BJ (cell line): ENCODE measurements around the gene STK4. TPM values are rescaled to one million over a fixed set of nuclear protein-coding genes. Genes with fewer than 3 reads are reported as not detected.

Source experiments
- CTCF ChIA-PET: fragments of 350-600 bp; formaldehyde crosslinking; extraction: SDS; loops from one replicate; lab custom pipeline; 2021; ENCODE audit warnings: antibody characterized with exemption, inconsistent platforms; lab: Yijun Ruan, JAX
- POLR2A ChIA-PET: fragments of 300-600 bp; sonication (Branson Sonifier 250); formaldehyde crosslinking; extraction: SDS; loops from one replicate; lab custom pipeline; 2021; ENCODE audit warnings: antibody characterized with exemption; lab: Charles Lee
- DNase-seq: peaks from one replicate; pipeline ENCODE4 v3.0.0-alpha.2; 2011; ENCODE audit warnings: low read depth
- H3K27me3 ChIP-seq: 2 replicates; pipeline ENCODE4 v1.6.0; 2011; ENCODE audit warnings: low read length; ENCODE audit not compliant: control insufficient read depth, insufficient read depth
- H3K36me3 ChIP-seq: 2 replicates; pipeline ENCODE4 v1.5.1; 2011; ENCODE audit warnings: low read length; ENCODE audit not compliant: control insufficient read depth, insufficient read depth
- H3K4me3 ChIP-seq: 2 replicates; pipeline ENCODE4 v1.5.1; 2011; ENCODE audit warnings: low read depth, mild to moderate bottlenecking, control low read depth, low read length
- CTCF ChIP-seq: IDR thresholded peaks from 2 replicates; pipeline ENCODE4 v1.5.1; 2011; ENCODE audit warnings: low read depth, mild to moderate bottlenecking, control low read depth, inconsistent platforms, low read length, moderate library complexity; ENCODE audit not compliant: insufficient read depth
- polyA plus RNA-seq: library from polyadenylated mRNA; depleted of rRNA; stranded (reverse); fragments of >200 nt; gene quantifications from 2 replicates; pipeline ENCODE4 v1.2.3, GENCODE V29; 2011

Gene STK4
- polyA plus RNA-seq, 1 experiment = 12.4 TPM

GRCh38 chr20:44990425-44990824 is 24.1 kb downstream of the STK4 start:
- no peak for TF ChIP-seq CTCF
- Histone ChIP-seq H3K27me3 (no peaks in the 10 kb centered on the region), H3K4me3 (peak overlapping the region; percentile 16; the same call in 1 of the 2 replicates), H3K36me3 (no peaks in the 10 kb centered on the region)
- DNase-seq = no peak
- CTCF ChIA-PET = interaction anchor here (1.2 to 2.1 kb wide), 4 partner anchors 21 to 300 kb away, joined by 3 to 7 read pairs (median 6); no protein-coding TSS in a partner anchor
- POLR2A ChIA-PET = no interaction called here

DNA sequence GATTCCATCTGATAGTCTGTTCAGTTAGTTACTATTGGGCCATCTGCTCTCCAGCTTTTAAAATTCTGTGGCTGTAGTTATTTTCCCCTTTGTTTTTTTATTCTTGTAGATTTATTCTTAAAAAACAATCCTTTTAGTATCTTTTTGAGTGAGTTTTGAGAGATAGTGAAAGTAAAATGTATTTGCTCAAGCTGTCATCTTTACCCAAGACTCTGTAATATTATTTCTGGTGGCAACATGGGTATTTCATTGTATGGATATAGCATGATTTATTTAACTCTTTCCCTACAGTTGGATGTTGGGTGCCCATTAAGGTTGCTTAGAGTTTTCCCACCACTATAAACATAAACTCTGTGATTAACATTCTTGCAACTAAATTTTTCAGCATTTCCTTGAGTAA is 24.6 kb downstream of the STK4 start:
- CTCF ChIA-PET = interaction anchor here (1.3 to 2.1 kb wide), 3 partner anchors 20 to 299 kb away, joined by 6 to 7 read pairs (median 6); no protein-coding TSS in a partner anchor
- no peaks in the 10 kb centered on the region for H3K27me3 ChIP-seq
- DNase-seq = no peak
- POLR2A ChIA-PET = no interaction called here
- H3K36me3 ChIP-seq = peaks cover 2% of the 10 kb centered on the region; the same call in 1 of the 2 replicates
- TF ChIP-seq CTCF = no peak
- peak overlapping the region; percentile 16 for H3K4me3 ChIP-seq

DNA sequence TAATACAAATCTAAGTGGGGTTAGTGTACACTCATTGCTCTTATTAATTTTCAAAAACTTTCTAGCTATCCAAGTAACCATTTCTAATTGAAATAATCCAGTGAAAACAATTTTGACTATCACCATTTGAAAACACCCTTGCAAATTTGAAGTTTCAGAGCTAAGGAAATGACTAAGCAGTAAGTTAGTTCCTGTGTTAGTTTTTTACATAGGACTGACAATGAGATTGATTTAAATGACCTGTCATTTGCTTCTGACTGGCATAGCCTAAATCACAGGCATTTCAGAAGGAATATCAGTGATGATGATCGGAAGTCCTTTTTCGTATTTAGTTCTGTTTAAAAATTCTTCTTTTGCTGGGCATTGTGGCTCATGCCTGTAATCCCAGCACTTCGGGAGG is 27.0 kb downstream of the STK4 start:
- Histone ChIP-seq H3K36me3 (peaks cover 8% of the 10 kb centered on the region; the same call in 1 of the 2 replicates), H3K27me3 (no peaks in the 10 kb centered on the region), H3K4me3 (no peak overlapping the region)
- DNase-seq = no peak
- TF ChIP-seq CTCF = no peak
- CTCF ChIA-PET = interaction anchor here (1.2 to 1.8 kb wide), 2 partner anchors 15 to 301 kb away, joined by 5 to 7 read pairs; no protein-coding TSS in a partner anchor
- POLR2A ChIA-PET = no interaction called here

DNA sequence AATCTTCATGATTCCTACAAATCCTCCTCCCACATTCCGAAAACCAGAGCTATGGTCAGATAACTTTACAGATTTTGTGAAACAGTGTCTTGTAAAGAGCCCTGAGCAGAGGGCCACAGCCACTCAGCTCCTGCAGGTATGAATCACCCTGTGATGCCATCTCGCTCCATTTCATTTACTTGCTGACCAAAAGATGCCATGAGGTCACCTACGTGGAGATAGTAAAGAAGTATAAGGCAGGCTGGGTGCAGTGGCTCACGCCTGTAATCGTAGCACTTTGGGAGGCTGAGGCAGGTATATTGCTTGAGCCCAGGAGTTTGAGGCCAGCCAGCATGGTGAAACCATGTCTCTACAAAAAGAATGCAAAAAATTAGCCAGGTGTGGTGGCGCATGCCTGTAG is 30.9 kb downstream of the STK4 start:
- peaks cover 14% of the 10 kb centered on the region for H3K36me3 ChIP-seq
- CTCF ChIA-PET = interaction anchor here (1.2 kb wide), 1 partner anchor 10 kb away, joined by 3 read pairs; no protein-coding TSS in a partner anchor
- TF ChIP-seq CTCF = no peak
- POLR2A ChIA-PET = no interaction called here
- no peak for DNase-seq
- no peaks in the 10 kb centered on the region for H3K27me3 ChIP-seq
- no peak overlapping the region for H3K4me3 ChIP-seq

GRCh38 chr20:44997668-44998067 is 31.4 kb downstream of the STK4 start:
- CTCF ChIA-PET = interaction anchor here (1.2 kb wide), 1 partner anchor 11 kb away, joined by 3 read pairs; no protein-coding TSS in a partner anchor
- POLR2A ChIA-PET = no interaction called here
- DNase-seq = no peak
- Histone ChIP-seq H3K36me3 (peaks cover 14% of the 10 kb centered on the region), H3K27me3 (no peaks in the 10 kb centered on the region), H3K4me3 (no peak overlapping the region)
- no peak for TF ChIP-seq CTCF
